ENCODE data around the gene GGPS1. TPM values are rescaled to one million over a fixed set of nuclear protein-coding genes. Genes with fewer than 3 reads are reported as not detected.

GGPS1 gene
- total RNA-seq, 2 donors from 2014 or later = 13.5 to 33.2 TPM

DNA sequence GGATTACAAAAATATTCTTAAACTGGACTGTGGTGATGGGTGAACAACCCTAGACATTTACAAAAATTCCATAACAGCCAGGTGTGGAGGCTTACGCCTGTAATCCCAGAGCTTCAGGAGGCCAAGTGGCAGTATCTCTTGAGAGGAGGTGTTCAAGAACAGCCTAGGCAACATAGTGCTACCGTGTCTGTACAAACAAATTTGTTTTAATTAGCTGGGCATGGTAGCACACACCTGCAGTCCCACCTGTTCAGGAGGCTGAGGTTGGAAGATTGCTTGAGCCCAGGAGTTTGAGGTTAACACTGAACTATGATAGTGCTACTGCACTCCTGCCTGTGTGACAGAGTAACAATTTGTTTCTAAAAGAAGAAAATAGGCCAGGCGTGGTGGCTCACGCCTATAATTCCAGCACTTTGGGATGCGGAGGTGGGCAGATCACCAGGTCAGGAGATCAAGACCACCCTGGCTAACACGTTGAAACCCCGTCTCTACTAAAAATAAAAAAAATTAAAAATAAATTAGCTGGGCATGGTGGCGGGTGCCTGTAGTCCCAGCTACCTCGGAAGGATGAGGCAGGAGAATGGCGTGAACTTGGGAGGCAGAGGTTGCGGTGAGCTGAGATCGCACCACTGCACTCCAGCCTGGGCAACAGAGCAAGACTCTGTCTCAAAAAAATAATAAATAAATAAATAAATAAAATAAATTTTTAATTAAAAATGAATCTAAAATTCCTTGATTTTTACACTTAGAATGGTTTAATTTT, 37.4 kb upstream of the GGPS1 start:
- H3K9me3 ChIP-seq = no peaks in the 10 kb centered on the region
- ATAC-seq (ENCODE audit: insufficient number of reproducible peaks, low FRiP score, low read depth) (no peak), DNase-seq (ENCODE audit: low spot score) (no peak)
- no peaks in the 10 kb centered on the region for H3K36me3 ChIP-seq
- H3K4me3 ChIP-seq = no peak overlapping the region
- H3K27ac ChIP-seq = no peak overlapping the region
- TF ChIP-seq, protein P1, sequence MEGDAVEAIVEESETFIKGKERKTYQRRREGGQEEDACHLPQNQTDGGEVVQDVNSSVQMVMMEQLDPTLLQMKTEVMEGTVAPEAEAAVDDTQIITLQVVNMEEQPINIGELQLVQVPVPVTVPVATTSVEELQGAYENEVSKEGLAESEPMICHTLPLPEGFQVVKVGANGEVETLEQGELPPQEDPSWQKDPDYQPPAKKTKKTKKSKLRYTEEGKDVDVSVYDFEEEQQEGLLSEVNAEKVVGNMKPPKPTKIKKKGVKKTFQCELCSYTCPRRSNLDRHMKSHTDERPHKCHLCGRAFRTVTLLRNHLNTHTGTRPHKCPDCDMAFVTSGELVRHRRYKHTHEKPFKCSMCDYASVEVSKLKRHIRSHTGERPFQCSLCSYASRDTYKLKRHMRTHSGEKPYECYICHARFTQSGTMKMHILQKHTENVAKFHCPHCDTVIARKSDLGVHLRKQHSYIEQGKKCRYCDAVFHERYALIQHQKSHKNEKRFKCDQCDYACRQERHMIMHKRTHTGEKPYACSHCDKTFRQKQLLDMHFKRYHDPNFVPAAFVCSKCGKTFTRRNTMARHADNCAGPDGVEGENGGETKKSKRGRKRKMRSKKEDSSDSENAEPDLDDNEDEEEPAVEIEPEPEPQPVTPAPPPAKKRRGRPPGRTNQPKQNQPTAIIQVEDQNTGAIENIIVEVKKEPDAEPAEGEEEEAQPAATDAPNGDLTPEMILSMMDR (IDR thresholded peaks at IDR 0.05) = no peak
- no peaks in the 10 kb centered on the region for H3K27me3 ChIP-seq (replicated peaks; ENCODE audit: insufficient read depth)
- peaks cover 27 to 36% of the 10 kb centered on the region in 2 donors for H3K4me1 ChIP-seq (ENCODE audit: control insufficient read depth in 1 of 2, low read depth in 2 of 2)

DNA sequence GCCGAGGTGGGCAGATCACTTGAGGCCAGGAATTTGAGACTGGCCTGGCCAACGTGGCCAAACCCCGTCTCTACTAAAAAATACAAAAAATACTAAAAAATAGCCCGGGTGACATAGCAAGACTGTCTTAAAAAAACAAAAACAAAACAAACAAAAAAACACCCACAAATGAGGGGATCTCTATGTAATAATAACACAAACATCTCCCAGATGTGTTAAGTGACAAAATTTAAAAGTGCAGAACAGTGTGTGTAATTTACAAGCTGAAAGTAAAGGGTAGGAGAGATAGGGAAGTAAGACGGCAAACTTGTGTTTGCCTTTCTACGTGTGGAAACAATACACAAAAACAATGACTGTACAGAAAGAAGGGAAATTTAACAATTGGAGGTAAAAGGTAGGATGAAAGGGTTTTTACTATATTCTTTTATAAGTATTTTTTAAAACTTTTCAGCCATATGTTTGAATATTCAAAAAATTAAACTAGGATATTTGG, 36.7 kb upstream of the GGPS1 start:
- peaks cover 24 to 41% of the 10 kb centered on the region in 2 donors for H3K4me1 ChIP-seq (ENCODE audit: control insufficient read depth in 1 of 2, low read depth in 2 of 2)
- no peak for ATAC-seq (ENCODE audit: insufficient number of reproducible peaks, low FRiP score, low read depth)
- no peak overlapping the region for H3K4me3 ChIP-seq
- H3K36me3 ChIP-seq = no peaks in the 10 kb centered on the region
- DNase-seq (ENCODE audit: low spot score) = no peak
- H3K27ac ChIP-seq = no peak overlapping the region
- TF ChIP-seq, protein P1 (IDR thresholded peaks at IDR 0.05) = no peak
- no peaks in the 10 kb centered on the region for H3K9me3 ChIP-seq
- no peaks in the 10 kb centered on the region for H3K27me3 ChIP-seq (replicated peaks; ENCODE audit: insufficient read depth)

DNA sequence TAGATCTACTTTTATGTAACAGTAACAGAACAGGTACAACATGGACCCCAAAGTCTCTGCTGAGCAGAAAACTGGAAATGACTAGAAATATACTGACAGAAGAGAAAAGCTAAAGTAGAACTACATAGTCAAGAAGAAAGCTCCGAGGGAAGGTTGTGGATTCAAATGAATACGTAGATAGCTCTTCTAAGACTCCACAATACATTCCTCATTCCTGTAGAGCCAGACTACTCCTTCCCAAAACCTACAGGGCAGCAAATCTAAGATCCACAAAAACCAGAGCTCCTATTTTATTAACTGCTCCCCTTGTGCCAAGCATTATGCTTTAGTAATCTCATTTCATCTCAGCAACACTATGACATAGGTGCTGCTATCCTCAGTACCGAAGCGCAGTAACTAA, 35.6 kb upstream of the GGPS1 start:
- Histone ChIP-seq H3K27ac (no peak overlapping the region), H3K4me1 (ENCODE audit: control insufficient read depth in 1 of 2, low read depth in 2 of 2) (peaks cover 24 to 36% of the 10 kb centered on the region in 2 donors), H3K4me3 (no peak overlapping the region), H3K27me3 (replicated peaks; ENCODE audit: insufficient read depth) (no peaks in the 10 kb centered on the region), H3K36me3 (no peaks in the 10 kb centered on the region), H3K9me3 (no peaks in the 10 kb centered on the region)
- DNase-seq (ENCODE audit: low spot score) (no peak), ATAC-seq (ENCODE audit: insufficient number of reproducible peaks, low FRiP score, low read depth) (no peak)
- TF ChIP-seq, protein P1 (IDR thresholded peaks at IDR 0.05) = no peak

DNA sequence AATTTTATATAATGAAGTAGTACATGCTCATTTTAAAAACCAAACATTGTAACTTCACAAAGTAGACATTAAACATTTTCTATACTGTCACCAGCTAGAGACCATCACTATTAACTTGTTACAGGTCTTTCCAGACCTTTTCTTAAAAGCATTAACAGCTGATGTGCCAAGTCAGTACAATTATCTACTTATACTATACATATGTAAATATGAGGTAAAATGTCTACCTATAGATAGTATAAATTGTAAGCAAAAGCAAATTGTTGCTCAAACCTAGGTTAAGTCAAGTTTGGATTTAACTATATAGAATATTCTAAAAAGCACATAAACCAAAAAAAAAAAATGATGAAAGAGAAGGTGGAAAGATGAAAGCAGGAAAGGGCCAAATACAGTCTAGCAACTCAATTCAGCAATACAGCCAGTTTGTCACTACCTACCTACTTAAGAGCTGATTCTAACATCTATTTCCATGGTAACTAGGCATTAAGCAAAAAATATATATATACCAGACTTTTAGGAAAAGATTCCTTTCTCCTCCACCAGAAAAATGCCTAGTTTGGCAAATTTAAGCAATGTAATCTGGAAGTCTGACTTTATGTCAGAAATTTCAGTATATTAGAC, 34.9 kb upstream of the GGPS1 start:
- peaks cover 23 to 29% of the 10 kb centered on the region in 2 donors for H3K4me1 ChIP-seq (ENCODE audit: control insufficient read depth in 1 of 2, low read depth in 2 of 2)
- ATAC-seq (ENCODE audit: insufficient number of reproducible peaks, low FRiP score, low read depth) (no peak), DNase-seq (ENCODE audit: low spot score) (no peak)
- H3K4me3 ChIP-seq = no peak overlapping the region
- H3K27ac ChIP-seq = no peak overlapping the region
- no peaks in the 10 kb centered on the region for H3K36me3 ChIP-seq
- TF ChIP-seq, protein P1 (IDR thresholded peaks at IDR 0.05) = no peak
- H3K27me3 ChIP-seq (replicated peaks; ENCODE audit: insufficient read depth) = no peaks in the 10 kb centered on the region
- H3K9me3 ChIP-seq = no peaks in the 10 kb centered on the region

DNA sequence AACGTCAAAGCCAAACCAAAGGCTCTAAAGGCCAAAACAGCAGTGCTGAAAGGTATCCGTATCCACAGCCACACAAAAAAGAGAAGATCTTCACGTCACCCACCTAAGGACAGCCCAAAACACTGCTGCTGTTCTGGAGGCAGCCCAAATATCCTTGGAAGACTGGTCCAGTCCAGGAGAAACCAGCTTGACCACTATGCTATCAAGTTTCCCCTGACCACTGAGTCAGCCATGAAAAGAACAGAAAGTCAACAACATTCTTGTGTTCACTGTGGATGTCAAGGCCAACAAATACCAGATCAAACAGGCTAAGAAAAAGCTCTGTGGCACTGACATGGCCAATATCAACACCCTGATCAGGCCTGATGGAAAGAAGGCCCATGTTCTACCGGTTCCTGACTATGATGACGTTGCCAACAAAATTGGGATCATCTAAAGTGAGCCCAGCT, 32.4 kb upstream of the GGPS1 start:
- no peaks in the 10 kb centered on the region for H3K9me3 ChIP-seq
- TF ChIP-seq, protein P1 (IDR thresholded peaks at IDR 0.05) = no peak
- H3K4me1 ChIP-seq (ENCODE audit: control insufficient read depth in 1 of 2, low read depth in 2 of 2) = peaks cover 14 to 40% of the 10 kb centered on the region in 2 donors
- peak overlapping the region in 1 of 2 donors; percentile 34 for H3K27ac ChIP-seq
- H3K27me3 ChIP-seq (replicated peaks; ENCODE audit: insufficient read depth) = no peaks in the 10 kb centered on the region
- no peak for ATAC-seq (ENCODE audit: insufficient number of reproducible peaks, low FRiP score, low read depth)
- H3K4me3 ChIP-seq = no peak overlapping the region
- DNase-seq (ENCODE audit: low spot score) = no peak
- H3K36me3 ChIP-seq = no peaks in the 10 kb centered on the region
